Measurements from ENCODE around the gene KLHDC8A.
A peak's percentile ranks its signal among the peaks of the same experiment; 100 is the strongest.

Gene KLHDC8A

DNA sequence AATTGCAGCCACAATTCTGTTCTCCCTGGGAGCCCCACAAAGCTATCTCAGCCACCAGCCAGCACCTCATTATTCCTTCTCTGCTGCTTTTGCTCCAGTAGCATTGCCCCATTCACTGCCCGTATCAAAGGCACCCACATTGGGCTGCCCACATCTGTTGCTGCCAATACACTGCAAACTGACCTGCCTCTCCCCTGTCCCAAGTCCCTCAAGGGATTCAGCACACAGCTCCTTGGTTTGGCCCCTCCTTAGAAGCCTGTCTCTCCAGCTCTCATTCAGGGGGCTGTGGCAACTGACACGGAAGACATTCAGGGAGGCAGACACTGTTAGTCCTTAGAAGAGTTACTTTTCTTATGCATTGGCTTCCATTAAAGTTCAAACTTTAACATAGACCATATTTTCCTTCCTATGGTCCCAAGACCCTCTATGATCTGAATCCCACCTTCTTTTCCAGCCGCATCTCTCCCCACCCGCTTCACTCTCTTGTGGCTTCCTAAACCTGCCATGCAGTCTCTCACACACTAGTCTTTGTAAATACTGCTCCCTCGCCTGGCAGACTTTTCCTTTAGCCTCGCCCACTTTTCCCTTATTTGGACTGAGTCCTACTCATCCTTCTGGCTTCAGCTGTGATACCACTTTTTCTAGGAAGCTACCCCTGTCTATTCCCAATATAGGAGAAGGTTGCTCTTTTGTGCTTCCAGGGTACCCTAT is 19.3 kb upstream of the KLHDC8A start:
- no peak overlapping the region for H3K4me3 ChIP-seq (ENCODE audit: low read length)
- peak; percentile 48 for DNase-seq (ENCODE audit: low read depth)
- TF ChIP-seq CTCF (conservative IDR thresholded peaks at IDR 0.05; ENCODE audit: low read length) = peak; percentile 11; the same call in 1 of the 2 replicates

- DNase-seq (ENCODE audit: low read depth) = peak; percentile 35
- no peak overlapping the region for H3K4me3 ChIP-seq (ENCODE audit: low read length)
- TF ChIP-seq CTCF (conservative IDR thresholded peaks at IDR 0.05; ENCODE audit: low read length) = no peak
Observed at GRCh38 chr1:205374210-205375078, 17.7 kb upstream of the KLHDC8A start.

- no peak overlapping the region for H3K4me3 ChIP-seq (ENCODE audit: low read length)
- no peak for DNase-seq (ENCODE audit: low read depth)
- no peak for TF ChIP-seq CTCF (conservative IDR thresholded peaks at IDR 0.05; ENCODE audit: low read length)
Observed at GRCh38 chr1:205373798-205374175, 17.1 kb upstream of the KLHDC8A start.

- TF ChIP-seq CTCF (conservative IDR thresholded peaks at IDR 0.05; ENCODE audit: low read length) = no peak
- no peak for DNase-seq (ENCODE audit: low read depth)
Observed at GRCh38 chr1:205373022-205373797, 16.5 kb upstream of the KLHDC8A start.

DNA sequence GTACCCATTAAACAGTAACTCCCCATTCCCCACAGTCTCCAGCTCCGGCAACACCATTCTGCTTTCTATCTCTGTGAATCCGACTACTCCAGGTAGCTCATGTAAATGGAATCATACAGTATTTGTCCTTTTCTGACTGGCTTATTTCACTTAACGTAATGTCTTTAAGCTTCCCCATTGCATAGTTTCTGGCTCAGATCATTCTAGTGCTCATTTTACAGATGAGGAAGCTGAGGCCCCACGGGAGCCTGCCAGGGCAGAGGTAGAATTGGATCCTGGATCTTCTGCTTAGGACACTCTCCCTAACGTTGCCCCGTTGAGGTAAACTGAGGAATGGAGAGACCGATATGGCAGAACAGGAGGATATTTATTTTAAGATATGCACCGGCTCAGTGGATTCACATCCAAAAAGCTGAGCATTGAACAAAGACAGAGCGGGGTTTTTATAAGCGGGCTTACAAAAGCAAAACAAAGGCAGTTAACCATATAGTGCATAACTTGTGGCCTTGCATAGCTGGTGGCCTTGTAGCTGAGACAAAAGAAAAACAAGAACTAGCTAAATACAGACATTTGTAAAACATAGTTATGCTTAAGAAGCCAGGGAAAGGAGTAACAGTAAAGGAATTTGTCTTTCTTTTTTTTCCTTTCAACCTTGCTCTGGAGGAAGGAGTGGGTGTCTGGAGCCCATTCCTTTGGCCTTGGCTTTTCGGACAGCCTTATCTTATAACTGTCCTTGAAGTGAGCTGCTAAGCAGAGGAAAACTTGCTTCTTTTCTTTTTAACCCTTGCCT is 15.3 kb upstream of the KLHDC8A start:
- DNase-seq (ENCODE audit: low read depth) = peak; percentile 55
- no peak overlapping the region for H3K4me3 ChIP-seq (ENCODE audit: low read length)
- TF ChIP-seq CTCF (conservative IDR thresholded peaks at IDR 0.05; ENCODE audit: low read length) = no peak

More at GRCh38 chr1:205373022-205373797, 16.5 kb upstream of the KLHDC8A start:
- H3K4me3 ChIP-seq (ENCODE audit: low read length) = no peak overlapping the region

DNA sequence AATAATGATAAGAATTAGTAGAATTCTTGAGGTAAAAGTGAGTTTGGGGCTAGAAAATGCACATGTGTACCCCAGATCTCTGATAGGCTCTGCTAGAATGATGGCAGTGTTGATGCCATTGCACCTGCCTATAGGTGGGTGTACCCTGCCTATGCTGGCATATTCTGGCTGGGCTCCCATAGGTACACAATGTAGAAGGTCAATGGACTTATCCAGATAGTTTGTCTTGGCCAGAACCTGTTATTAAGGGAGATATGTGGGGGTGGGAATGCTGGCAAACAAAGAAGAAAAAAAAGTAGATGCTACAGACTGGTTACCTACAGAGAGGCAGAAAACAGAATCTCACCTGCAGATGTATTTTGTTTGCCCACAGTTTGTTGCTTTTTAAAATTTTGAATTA is 14.1 kb upstream of the KLHDC8A start:
- DNase-seq (ENCODE audit: low read depth) = no peak
- TF ChIP-seq CTCF (conservative IDR thresholded peaks at IDR 0.05; ENCODE audit: low read length) = no peak
- H3K4me3 ChIP-seq (ENCODE audit: low read length) = no peak overlapping the region
